ENCODE measurements around the gene IRX1. TPM values are rescaled to one million over a fixed set of nuclear protein-coding genes. Genes with fewer than 3 reads are reported as not detected.

IRX1 gene
- total RNA-seq (not detected), polyA plus RNA-seq (not detected)

- no peaks in the 10 kb centered on the region for H3K9me3 ChIP-seq
- intact Hi-C loops (cut with DNase I) = no loop called here
- TF ChIP-seq POLR2AphosphoS5 (IDR thresholded peaks at IDR 0.05) (no peak), POLR2A (IDR thresholded peaks at IDR 0.05) (no peak), EP300 (IDR thresholded peaks at IDR 0.05) (no peak), CTCF (IDR thresholded peaks at IDR 0.05) (no peak)
- H3K4me1 ChIP-seq = peaks cover 0 to 51% (median 34%) of the 10 kb centered on the region in 4 donors
- 3 to 29% methylated on average over 106 of the region's 106 CpGs for WGBS, 2 donors
- peaks cover 46 to 100% (median 91%) of the 10 kb centered on the region in 3 donors for H3K27me3 ChIP-seq
- H3K36me3 ChIP-seq = no peaks in the 10 kb centered on the region
- H3K27ac ChIP-seq = no peak within 1 kb of the TSS
- H3K4me3 ChIP-seq = peak within 1 kb of the TSS in 3 of 4 donors; percentile 3 to 23 (median 20)
- DNase-seq = no peak
Measured at GRCh38 chr5:3595006-3595961, at the start of gene IRX1. Gene IRX1 (plus strand): TSS chr5:3595832. CDS start chr5:3596106, 274 bp downstream.

- H3K9me3 ChIP-seq = peaks cover 0 to 5% (median 0%) of the 10 kb centered on the region in 4 donors
- intact Hi-C loops (cut with DNase I) = no loop called here
- TF ChIP-seq EP300 (IDR thresholded peaks at IDR 0.05) (no peak), CTCF (IDR thresholded peaks at IDR 0.05) (no peak), POLR2A (IDR thresholded peaks at IDR 0.05) (no peak), POLR2AphosphoS5 (IDR thresholded peaks at IDR 0.05) (no peak)
- H3K36me3 ChIP-seq = no peaks in the 10 kb centered on the region
- no peaks in the 10 kb centered on the region for H3K27me3 ChIP-seq
- H3K4me3 ChIP-seq = no peak overlapping the region
- DNase-seq = no peak
- no peaks in the 10 kb centered on the region for H3K4me1 ChIP-seq
- WGBS, 2 donors = 76 to 88% methylated on average over 3 of the region's 3 CpGs
- no peak overlapping the region for H3K27ac ChIP-seq
Measured at GRCh38 chr5:3546028-3546427, 49.6 kb upstream of the IRX1 start.

- intact Hi-C loops (cut with DNase I) = no loop called here
- no peaks in the 10 kb centered on the region for H3K9me3 ChIP-seq
Measured at GRCh38 chr5:3564116-3564515, 31.5 kb upstream of the IRX1 start.

GRCh38 chr5:3564827-3565518, 30.7 kb upstream of the IRX1 start:
- Histone ChIP-seq H3K4me1 (no peaks in the 10 kb centered on the region), H3K36me3 (no peaks in the 10 kb centered on the region), H3K27ac (no peak overlapping the region), H3K4me3 (no peak overlapping the region), H3K27me3 (no peaks in the 10 kb centered on the region), H3K9me3 (no peaks in the 10 kb centered on the region)
- TF ChIP-seq POLR2A (IDR thresholded peaks at IDR 0.05) (no peak), CTCF (IDR thresholded peaks at IDR 0.05) (no peak), EP300 (IDR thresholded peaks at IDR 0.05) (no peak), POLR2AphosphoS5 (IDR thresholded peaks at IDR 0.05) (no peak)
- intact Hi-C loops (cut with DNase I) = no loop called here
- 65 to 75% methylated on average over 9 of the region's 9 CpGs for WGBS, 2 donors
- no peak for DNase-seq

More at GRCh38 chr5:3564116-3564515, 31.5 kb upstream of the IRX1 start:
- WGBS, 2 donors = 50 to 61% methylated on average over 2 of the region's 2 CpGs
- no peaks in the 10 kb centered on the region for H3K36me3 ChIP-seq
- H3K27ac ChIP-seq = no peak overlapping the region
- H3K27me3 ChIP-seq = no peaks in the 10 kb centered on the region
- no peaks in the 10 kb centered on the region for H3K4me1 ChIP-seq
- H3K4me3 ChIP-seq = no peak overlapping the region
- DNase-seq = no peak
- TF ChIP-seq POLR2AphosphoS5 (IDR thresholded peaks at IDR 0.05) (no peak), CTCF (IDR thresholded peaks at IDR 0.05) (no peak), EP300 (IDR thresholded peaks at IDR 0.05) (no peak), POLR2A (IDR thresholded peaks at IDR 0.05) (no peak)

All from sigmoid colon (tissue), 7 donors.